Measurements from ENCODE around the gene GRIA3.

The GRIA3 gene

GRCh38 chrX:123199338-123199737 lies 15.3 kb downstream of the GRIA3 start:
- DNase-seq = no peak

- no peak for DNase-seq
Measured at GRCh38 chrX:123201720-123202119, 17.6 kb downstream of the GRIA3 start.

DNA sequence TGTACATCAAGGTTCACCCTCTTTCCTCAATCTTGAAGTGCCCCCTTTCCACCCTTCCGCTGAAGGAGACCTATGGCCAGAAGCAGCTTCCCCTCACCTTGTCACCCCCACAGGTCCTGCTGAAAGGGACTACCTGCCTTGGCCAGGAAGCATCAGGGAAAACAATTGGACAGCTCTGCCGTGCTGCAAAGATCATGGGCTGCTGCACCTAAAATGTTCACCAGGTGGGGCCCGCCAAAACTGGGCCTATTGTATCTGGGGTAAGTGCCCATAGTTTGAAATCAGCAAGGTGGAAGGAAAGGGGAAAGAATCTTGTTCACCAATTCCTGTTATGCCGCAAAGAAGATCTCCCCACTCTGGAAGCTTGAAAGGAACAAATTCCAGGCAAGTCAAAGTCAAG lies 18.4 kb downstream of the GRIA3 start:
- no peak for DNase-seq

DNA sequence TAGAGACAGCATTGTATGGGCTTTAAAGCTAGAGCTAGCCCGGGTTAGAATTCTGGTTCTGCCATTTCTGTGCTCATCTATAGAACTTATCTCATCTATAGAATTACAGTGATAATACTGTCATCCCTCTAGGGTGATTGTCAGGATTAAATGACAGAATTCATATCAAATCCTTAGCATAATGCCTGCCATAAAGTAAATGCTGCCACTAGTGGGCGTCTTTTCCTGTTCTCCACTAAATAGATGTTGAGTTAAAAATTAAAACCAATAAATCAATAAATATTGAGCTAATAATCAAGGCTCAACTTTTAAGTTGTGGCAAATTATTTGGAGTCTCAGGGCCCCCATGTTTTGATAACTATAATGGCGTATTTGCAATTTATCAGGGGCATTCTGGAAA lies 19.7 kb downstream of the GRIA3 start:
- DNase-seq = no peak

- DNase-seq = no peak
Measured at GRCh38 chrX:123206176-123206575, 22.1 kb downstream of the GRIA3 start.

DNA sequence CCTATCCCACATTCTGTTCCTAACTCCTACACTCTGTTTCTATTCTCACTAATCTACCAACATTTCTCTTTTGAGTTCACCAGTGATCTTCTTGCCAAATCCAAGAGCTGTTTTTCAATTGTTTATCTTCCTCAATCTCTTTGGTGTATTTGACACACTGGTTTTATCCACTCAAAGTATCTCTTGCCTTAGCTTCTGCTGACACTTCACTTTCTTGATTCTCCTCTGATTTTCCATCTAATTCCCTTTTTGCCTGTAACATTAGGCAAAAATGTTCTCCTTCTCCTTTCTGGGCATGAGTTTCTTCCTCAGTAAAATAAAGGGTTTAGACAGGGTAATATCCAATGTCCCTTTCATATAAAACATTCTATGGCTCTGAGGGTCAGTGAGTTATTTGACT lies 26.2 kb downstream of the GRIA3 start:
- no peak for DNase-seq

GRCh38 chrX:123215397-123216089 lies 31.5 kb downstream of the GRIA3 start:
- no peak for DNase-seq

- no peak for DNase-seq
Measured at GRCh38 chrX:123217077-123217476, 33.0 kb downstream of the GRIA3 start.

- DNase-seq = no peak
Measured at GRCh38 chrX:123217728-123218127, 33.6 kb downstream of the GRIA3 start.

DNA sequence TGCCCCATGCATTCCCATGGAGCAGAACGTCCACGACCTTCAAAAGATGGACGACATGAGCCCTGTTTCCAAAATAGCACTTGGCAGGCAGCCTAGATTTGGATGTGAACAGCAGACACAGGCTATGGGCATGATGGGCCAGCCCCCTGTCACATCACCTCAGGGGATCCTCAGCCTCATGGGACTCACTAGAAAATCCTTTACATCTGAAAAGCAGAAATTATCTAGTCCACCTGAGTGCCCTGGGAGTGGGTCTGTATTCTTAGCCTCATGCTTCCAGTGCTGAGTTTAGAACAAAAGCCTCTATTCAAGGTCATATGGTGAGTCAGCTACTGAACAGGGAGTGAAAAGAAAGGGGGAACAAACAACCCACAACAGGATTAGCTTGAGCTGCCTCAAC lies 35.8 kb downstream of the GRIA3 start:
- no peak for DNase-seq

GRCh38 chrX:123222920-123223319 lies 38.8 kb downstream of the GRIA3 start:
- DNase-seq = no peak

- DNase-seq = no peak
Measured at GRCh38 chrX:123223409-123223808, 39.3 kb downstream of the GRIA3 start.

GRCh38 chrX:123223859-123224258 lies 39.8 kb downstream of the GRIA3 start:
- no peak for DNase-seq

DNA sequence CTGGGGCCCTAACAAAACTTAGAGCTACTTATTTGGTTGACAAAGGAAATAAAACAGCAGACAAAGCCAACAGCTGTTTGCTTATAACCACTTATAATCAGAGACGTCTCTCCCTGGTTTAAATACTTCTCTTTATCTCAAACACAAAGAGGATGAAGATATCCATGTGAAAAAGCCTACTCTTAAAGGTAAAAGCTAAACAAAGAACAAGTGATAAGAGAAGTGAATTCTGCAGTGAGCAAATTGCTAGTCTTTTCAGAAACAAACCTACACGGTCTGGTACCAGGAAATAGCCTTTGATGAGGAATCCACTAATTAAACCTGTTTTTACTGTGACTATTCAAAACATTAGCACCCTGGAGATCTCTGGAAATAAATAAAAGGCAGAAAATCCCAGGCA lies 46.7 kb downstream of the GRIA3 start:
- no peak for DNase-seq

GRCh38 chrX:123236859-123237258 lies 52.8 kb downstream of the GRIA3 start:
- no peak for DNase-seq

GRCh38 chrX:123237271-123237670 lies 53.2 kb downstream of the GRIA3 start:
- DNase-seq = no peak

GRCh38 chrX:123254457-123254856 lies 70.4 kb downstream of the GRIA3 start:
- no peak for DNase-seq

DNA sequence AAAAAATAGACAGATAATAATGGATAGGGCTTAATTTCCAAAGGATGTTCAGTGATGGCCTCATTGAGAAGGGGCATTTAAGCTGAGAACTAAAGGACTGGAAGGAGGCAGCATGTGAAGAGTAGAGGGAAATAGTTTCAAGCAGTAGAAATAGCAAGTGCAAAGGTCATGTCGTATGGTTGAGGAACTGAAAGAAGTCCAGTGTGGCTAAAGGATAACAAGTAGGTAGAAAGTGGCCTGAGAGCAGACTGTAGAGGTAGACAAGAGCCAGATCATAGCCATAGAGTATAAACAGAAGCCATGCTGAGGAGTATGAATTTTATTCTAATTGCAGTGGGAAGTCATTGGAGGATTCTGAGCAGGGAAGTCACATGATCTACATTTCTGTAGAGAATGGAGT lies 72.3 kb downstream of the GRIA3 start:
- no peak for DNase-seq

GRCh38 chrX:123260920-123261418 lies 76.9 kb downstream of the GRIA3 start:
- DNase-seq = no peak

DNA sequence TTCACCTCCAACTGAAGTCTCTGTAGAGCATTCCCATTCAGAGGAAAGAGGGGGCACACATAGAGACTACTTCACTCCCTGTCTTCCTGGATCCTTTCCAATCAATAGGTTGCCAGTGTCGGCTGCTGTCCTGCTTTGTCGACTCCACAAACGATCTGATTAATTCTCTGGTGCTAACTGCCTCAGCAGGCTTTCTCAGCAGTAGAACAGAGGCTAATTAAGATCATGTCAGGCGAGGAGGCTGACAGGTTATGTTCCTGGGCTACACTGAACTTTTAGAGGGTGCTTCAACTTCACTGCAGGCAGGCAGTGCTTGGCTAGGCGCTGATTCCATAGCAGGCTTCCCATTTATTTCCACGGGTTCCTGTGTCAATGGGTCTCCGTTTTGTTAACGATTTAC lies 79.2 kb downstream of the GRIA3 start:
- DNase-seq = no peak

GRCh38 chrX:123263747-123264146 lies 79.7 kb downstream of the GRIA3 start:
- DNase-seq = no peak

- no peak for DNase-seq
Measured at GRCh38 chrX:123267220-123267619, 83.1 kb downstream of the GRIA3 start.

DNA sequence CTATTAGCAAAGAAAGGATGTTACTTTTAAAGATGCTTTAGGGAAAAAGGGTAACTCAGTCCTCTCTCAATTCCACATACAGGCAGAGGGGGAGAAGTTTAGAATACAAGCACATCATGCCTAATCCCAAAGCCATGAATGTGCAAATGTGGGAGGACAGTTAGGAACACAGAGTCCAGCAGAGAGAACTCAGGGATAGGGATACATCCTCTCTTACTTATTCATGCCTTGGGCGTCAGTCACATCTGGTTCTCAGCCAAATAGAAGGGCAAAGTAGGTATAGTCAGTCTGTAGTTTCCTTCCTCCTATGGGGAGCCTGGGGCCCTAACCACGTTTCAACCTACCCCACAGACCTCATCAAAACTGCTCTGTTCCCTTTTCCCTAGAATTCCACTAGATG lies 87.8 kb downstream of the GRIA3 start:
- no peak for DNase-seq

- DNase-seq = no peak
Measured at GRCh38 chrX:123272630-123273029, 88.6 kb downstream of the GRIA3 start.

DNA sequence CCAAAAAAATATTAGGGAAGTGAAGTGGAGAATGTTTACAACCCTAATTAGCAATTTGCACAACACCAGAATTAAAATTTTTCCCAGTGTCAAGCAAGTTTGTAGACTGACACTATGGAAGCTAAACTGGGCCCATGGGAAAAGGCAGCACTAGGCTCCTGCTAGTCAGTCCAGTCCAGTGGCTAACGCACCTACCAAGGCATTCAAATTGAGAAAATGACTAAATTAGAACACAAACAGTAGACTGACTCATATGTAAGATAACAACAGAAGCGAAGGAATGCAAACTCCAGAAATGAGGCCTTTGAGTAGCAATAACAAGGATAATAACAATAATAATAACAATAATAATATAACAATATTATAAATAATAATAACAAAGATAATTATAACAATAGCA lies 90.7 kb downstream of the GRIA3 start:
- no peak for DNase-seq

Measured in inflammatory macrophage treated with lipopolysaccharide for 1 hour (primary cell).